H1 (cell line): ENCODE data around the gene FMNL2. TPM values are rescaled to one million over a fixed set of nuclear protein-coding genes. Genes with fewer than 3 reads are reported as not detected.

ENCODE experiments used
- CTCF ChIA-PET: fragments of 300-600 bp; sonication (Branson Sonifier 250); formaldehyde crosslinking; loops from one replicate; lab custom pipeline; 2021; ENCODE audit not compliant: partially characterized antibody; lab: Charles Lee
- POLR2A ChIA-PET: fragments of 300-600 bp; sonication (Branson Sonifier 250); formaldehyde crosslinking; loops from one replicate; lab custom pipeline; 2021; ENCODE audit warnings: inconsistent platforms; ENCODE audit not compliant: partially characterized antibody; lab: Charles Lee
- DNase-seq, 2 experiments: peaks; one replicate each; pipeline versions ENCODE4 v3.0.0 to v3.0.0-alpha.2; 2010 to 2022; ENCODE audit warnings: low spot score in 2 of 2, low read depth in 1 of 2, mixed read lengths in 1 of 2
- FAIRE-seq: peaks from 2 replicates; lab custom pipeline; 2011; peaks lifted over from hg19 to GRCh38; lab: Jason Lieb, UNC
- H2AFZ ChIP-seq: 2 replicates; pipeline ENCODE4 v1.8.1; 2012; ENCODE audit warnings: low read length, inconsistent platforms
- H2AK5ac ChIP-seq: 2 replicates; pipeline ENCODE4 v1.6.1; 2013; ENCODE audit warnings: low read depth, low read length
- H2BK120ac ChIP-seq: replicated peaks from 2 replicates; pipeline ENCODE3; 2013; ENCODE audit warnings: low read depth, low read length, inconsistent platforms
- H2BK12ac ChIP-seq: 2 replicates; pipeline ENCODE4 v1.6.1; 2013; ENCODE audit warnings: low read depth, low read length
- H2BK15ac ChIP-seq: 2 replicates; pipeline ENCODE4 v1.6.1; 2013; ENCODE audit warnings: low read length
- H2BK20ac ChIP-seq: 2 replicates; pipeline ENCODE4 v1.6.1; 2013; ENCODE audit warnings: low read length
- H2BK5ac ChIP-seq: 2 replicates; pipeline ENCODE4 v1.6.1; 2013; ENCODE audit warnings: low read depth, low read length
- H3K14ac ChIP-seq: 2 replicates; pipeline ENCODE4 v1.6.1; 2013; ENCODE audit warnings: inconsistent platforms; ENCODE audit not compliant: insufficient read length
- H3K18ac ChIP-seq: 2 replicates; pipeline ENCODE4 v1.6.1; 2013; ENCODE audit warnings: low read length; ENCODE audit errors: extremely low read depth
- H3K23ac ChIP-seq: 2 replicates; pipeline ENCODE4 v1.6.1; 2013; ENCODE audit warnings: inconsistent platforms; ENCODE audit not compliant: insufficient read length
- H3K23me2 ChIP-seq: 2 replicates; pipeline ENCODE4 v1.6.1; 2013; ENCODE audit warnings: low read depth, low read length
- H3K27ac ChIP-seq: 2 replicates; pipeline ENCODE4 v1.6.1; 2011; ENCODE audit warnings: low read depth, low read length, inconsistent platforms
- H3K27me3 ChIP-seq, 4 experiments: replicated peaks in 1 of 4; 1 replicate in 1 of 4; 2 replicates in 3 of 4; pipeline versions ENCODE4 v1.6.1 to v1.8.1; 2011 to 2013; ENCODE audit warnings: low read length in 3 of 4, mild to moderate bottlenecking in 3 of 4, inconsistent platforms in 2 of 4, mixed read lengths in 2 of 4, moderate library complexity in 1 of 4; ENCODE audit not compliant: control insufficient read depth in 3 of 4, insufficient read depth in 3 of 4; ENCODE audit errors: extremely low read depth in 1 of 4
- H3K36me3 ChIP-seq, 4 experiments: 2 replicates each; pipeline versions ENCODE4 v1.6.1 to v1.8.1; 2011 to 2013; ENCODE audit warnings: mild to moderate bottlenecking in 4 of 4, low read length in 3 of 4, moderate library complexity in 2 of 4, control low read depth in 1 of 4, inconsistent platforms in 1 of 4; ENCODE audit not compliant: insufficient read depth in 4 of 4, control insufficient read depth in 2 of 4
- H3K4ac ChIP-seq: replicated peaks from 2 replicates; pipeline ENCODE3; 2013; ENCODE audit warnings: low read length, low read depth, mixed read lengths, inconsistent platforms; ENCODE audit not compliant: insufficient read length
- H3K4me1 ChIP-seq, 4 experiments: replicated peaks in 1 of 4; 1 replicate in 1 of 4; 2 replicates in 3 of 4; pipeline versions ENCODE4 v1.6.1 to v1.8.1; 2011 to 2013; ENCODE audit warnings: low read length in 3 of 4, inconsistent platforms in 2 of 4, mixed read lengths in 1 of 4; ENCODE audit not compliant: insufficient read depth in 4 of 4, control insufficient read depth in 3 of 4
- H3K4me2 ChIP-seq, 2 experiments: 2 replicates each; pipeline versions ENCODE4 v1.6.1 to v1.8.1; 2011 to 2013; ENCODE audit warnings: low read depth in 2 of 2, low read length in 2 of 2, control low read depth in 1 of 2, inconsistent platforms in 1 of 2, mild to moderate bottlenecking in 1 of 2; ENCODE audit not compliant: insufficient read depth in 1 of 2
- H3K4me3 ChIP-seq, 4 experiments: fragments of 200-600, 300-600 bp in 1 of 4; sonication (generic), shearing (Covaris generic), sonication (Bioruptor Twin) in 1 of 4; 2 replicates each; pipeline versions ENCODE4 v1.5.1 to v1.8.1; 2011 to 2016; ENCODE audit warnings: low read length in 4 of 4, low read depth in 3 of 4, control low read depth in 2 of 4, inconsistent platforms in 2 of 4, mild to moderate bottlenecking in 2 of 4, mixed read lengths in 1 of 4, moderate library complexity in 1 of 4; ENCODE audit not compliant: insufficient read depth in 2 of 4; ENCODE audit errors: extremely low read depth in 1 of 4
- H3K56ac ChIP-seq: replicated peaks from 2 replicates; pipeline ENCODE3; 2013; ENCODE audit warnings: low read depth, mild to moderate bottlenecking, mixed read lengths, low read length, inconsistent platforms; ENCODE audit not compliant: insufficient read length
- H3K79me1 ChIP-seq: 2 replicates; pipeline ENCODE4 v1.6.1; 2013; ENCODE audit warnings: low read depth, low read length, control low read depth
- H3K79me2 ChIP-seq, 2 experiments: 2 replicates each; pipeline versions ENCODE4 v1.6.1 to v1.8.1; 2012 to 2013; ENCODE audit warnings: low read length in 2 of 2, mild to moderate bottlenecking in 2 of 2, inconsistent platforms in 1 of 2; ENCODE audit not compliant: insufficient read depth in 2 of 2, control insufficient read depth in 1 of 2
- H3K9ac ChIP-seq, 4 experiments: replicated peaks in 1 of 4; 1 replicate in 1 of 4; 2 replicates in 3 of 4; pipeline versions ENCODE4 v1.6.1 to v1.8.1; 2011 to 2013; ENCODE audit warnings: low read depth in 3 of 4, low read length in 3 of 4, control low read depth in 2 of 4, mild to moderate bottlenecking in 2 of 4, moderate library complexity in 2 of 4, inconsistent platforms in 1 of 4; ENCODE audit errors: extremely low read depth in 1 of 4
- H3K9me3 ChIP-seq, 2 experiments: 2 replicates each; pipeline versions ENCODE4 v1.6.1 to v1.8.1; 2012 to 2013; ENCODE audit warnings: mild to moderate bottlenecking in 2 of 2, moderate library complexity in 2 of 2, control low read depth in 1 of 2, inconsistent platforms in 1 of 2, low read depth in 1 of 2, low read length in 1 of 2, mixed read lengths in 1 of 2; ENCODE audit not compliant: insufficient read depth in 2 of 2
- H4K20me1 ChIP-seq, 2 experiments: replicated peaks in 1 of 2; 2 replicates each; pipeline versions ENCODE3 to v1.8.1; 2011 to 2013; ENCODE audit warnings: inconsistent platforms in 2 of 2, low read length in 2 of 2, mild to moderate bottlenecking in 1 of 2; ENCODE audit not compliant: insufficient read depth in 2 of 2, control insufficient read depth in 1 of 2
- H4K5ac ChIP-seq: 2 replicates; pipeline ENCODE4 v1.6.1; 2013; ENCODE audit warnings: low read length, low read depth, mixed read lengths, inconsistent platforms; ENCODE audit not compliant: insufficient read length
- H4K8ac ChIP-seq: 2 replicates; pipeline ENCODE4 v1.8.0; 2013; ENCODE audit warnings: mild to moderate bottlenecking, moderate library complexity, low read length, inconsistent platforms; ENCODE audit not compliant: insufficient read depth; ENCODE audit errors: extremely low read depth
- H4K91ac ChIP-seq: replicated peaks from 2 replicates; pipeline ENCODE3; 2013; ENCODE audit warnings: low read length, mixed read lengths, inconsistent platforms; ENCODE audit not compliant: insufficient read length
- CEBPB ChIP-seq: IDR thresholded peaks from 2 replicates; pipeline ENCODE4 v1.6.1; 2012; ENCODE audit warnings: low read depth, low read length
- FOSL1 ChIP-seq: IDR thresholded peaks from 2 replicates; pipeline ENCODE4 v1.6.1; 2011; ENCODE audit warnings: mild to moderate bottlenecking, low read depth, low read length, moderate library complexity; ENCODE audit not compliant: insufficient read depth
- GABPA ChIP-seq: IDR thresholded peaks from 2 replicates; pipeline ENCODE4 v1.6.1; 2011; ENCODE audit warnings: mild to moderate bottlenecking, low read length, moderate library complexity, borderline replicate concordance; ENCODE audit not compliant: insufficient read depth
- JUND ChIP-seq: IDR thresholded peaks from 2 replicates; pipeline ENCODE4 v1.6.1; 2011; ENCODE audit warnings: mild to moderate bottlenecking, improper control_type of control experiment, low read length
- NANOG ChIP-seq: IDR thresholded peaks from 2 replicates; pipeline ENCODE4 v1.6.1; 2011; ENCODE audit warnings: low read length, low read depth, mild to moderate bottlenecking, inconsistent platforms; ENCODE audit not compliant: insufficient read depth, poor library complexity, severe bottlenecking
- POU5F1 ChIP-seq: IDR thresholded peaks from 2 replicates; pipeline ENCODE4 v1.6.1; 2011; ENCODE audit warnings: low read depth, mild to moderate bottlenecking, low read length, moderate library complexity
- TAF7 ChIP-seq: optimal IDR thresholded peaks from 2 replicates; pipeline ENCODE3; 2011; ENCODE audit warnings: low read depth, mild to moderate bottlenecking, inconsistent platforms, low read length, moderate library complexity, borderline replicate concordance
- TEAD4 ChIP-seq: IDR thresholded peaks from 2 replicates; pipeline ENCODE4 v1.6.1; 2012; ENCODE audit warnings: low read depth, low read length, inconsistent platforms, mixed read lengths
- YY1 ChIP-seq: IDR thresholded peaks from 2 replicates; pipeline ENCODE4 v1.6.1; 2011; ENCODE audit warnings: low read depth, mild to moderate bottlenecking, low read length
- WGBS, 2 experiments: shearing (Covaris generic) in 1 of 2; methylation state at CpG; one replicate each; pipeline versions ENCODE4 v1.1.6 to v1.1.7; 2013 to 2015; ENCODE audit warnings: low lambda C conversion rate in 2 of 2, mixed read lengths in 2 of 2, inconsistent platforms in 1 of 2, low coverage in 1 of 2, missing lambda C conversion rate in 1 of 2; ENCODE audit not compliant: insufficient replicate concordance in 2 of 2, insufficient coverage in 1 of 2, insufficient read length in 1 of 2; ENCODE audit errors: extremely low coverage in 1 of 2, missing lambda C conversion rate in 1 of 2; 5-methylcytosine and 5-hydroxymethylcytosine counted together
- polyA plus RNA-seq, 7 experiments: library from polyadenylated mRNA; depleted of rRNA in 3 of 7; stranded (reverse) in 5 of 7; unstranded in 2 of 7; fragments of >200 nt in 5 of 7; fragments of 200-250 nt in 2 of 7; gene quantifications; 1 replicate in 5 of 7; 2 replicates in 1 of 7; 4 replicates in 1 of 7; pipeline versions ENCODE4 v1.2.1 to v1.2.3, GENCODE V29; 2011 to 2013; ENCODE audit warnings: missing spikeins in 2 of 7, mixed read lengths in 2 of 7
- total RNA-seq: library from RNA; stranded (reverse); fragmentation: NEBNext Ultra II Directional; extraction: Animal tissue kit (Norgen Biotek cat#: 25700); gene quantifications from 2 replicates; pipeline ENCODE4 v1.2.1, GENCODE V29; 2021

Gene FMNL2
- total and polyA plus RNA-seq, 2 of the 8 experiments (the other 6 are each of a cell fraction or from before 2014, with no cell fraction given), result 15.5 to 45.1 TPM

GRCh38 chr2:152421521-152422370 is 86.8 kb downstream of the FMNL2 start:
- Histone ChIP-seq H2BK5ac (no peak overlapping the region), H3K27me3 (no peaks in the 10 kb centered on the region), H4K8ac (no peak overlapping the region), H2BK12ac (no peak overlapping the region), H2AFZ (no peak overlapping the region), H4K91ac (no peak overlapping the region), H4K5ac (no peak overlapping the region), H3K79me2 (peaks cover 0 to 80% of the 10 kb centered on the region in 2 experiments; a peak in 3 of 4 replicates)
- TF ChIP-seq FOSL1 (no peak), TEAD4 (no peak), GABPA (no peak), TAF7 (no peak), POU5F1 (no peak), YY1 (no peak), JUND (no peak), NANOG (no peak), CEBPB (peak; percentile 25; the same call in 1 of the 2 replicates)
- TF ChIP-seq, all 59 proteins: peak for 1
- no peak overlapping the region for H3K27ac ChIP-seq
- no peak overlapping the region for H3K18ac ChIP-seq
- no peak overlapping the region for H3K23ac ChIP-seq
- FAIRE-seq, result no peak
- H2BK120ac ChIP-seq, result no peak overlapping the region
- H3K79me1 ChIP-seq, result peaks cover 2% of the 10 kb centered on the region; the same call in 1 of the 2 replicates
- no peak overlapping the region for H3K14ac ChIP-seq
- H3K9ac ChIP-seq, result peak overlapping the region in 1 of 4 experiments; percentile 34; a peak in 1 of 7 replicates
- no peaks in the 10 kb centered on the region for H3K36me3 ChIP-seq
- H4K20me1 ChIP-seq, result peaks cover 3 to 5% of the 10 kb centered on the region in 2 experiments
- H3K56ac ChIP-seq, result no peak overlapping the region
- ChIA-PET POLR2A (no interaction called here), CTCF (interaction anchor here (0.6 to 2.2 kb wide), 3 partner anchors 7 to 232 kb away, joined by 3 to 6 read pairs (median 3); no protein-coding TSS in a partner anchor)
- no peak for DNase-seq
- H3K4me3 ChIP-seq, result no peak overlapping the region
- peaks cover 0 to 22% (median 8%) of the 10 kb centered on the region in 4 experiments; a peak in 3 of 7 replicates for H3K4me1 ChIP-seq
- H3K9me3 ChIP-seq, result no peaks in the 10 kb centered on the region
- H3K23me2 ChIP-seq, result no peaks in the 10 kb centered on the region
- no peak overlapping the region for H3K4me2 ChIP-seq
- H3K4ac ChIP-seq, result no peak overlapping the region
- 80% methylated on average over 8 of the region's 8 CpGs; no CpG with 5 or more reads in 1 of the 2 experiments for WGBS, 2 experiments
- no peak overlapping the region for H2AK5ac ChIP-seq
- H2BK15ac ChIP-seq, result no peak overlapping the region
- no peak overlapping the region for H2BK20ac ChIP-seq
